GM10248 (cell line): ENCODE measurements around the gene ZMYM1.
"Not testable (repeated sequence)": the region's sequence is repeated elsewhere in the genome, so short reads cannot be mapped to it uniquely, and the experiment has no call there.

Experiments used
- CTCF ChIA-PET: fragments of 300-600 bp; sonication (Branson Sonifier 250); formaldehyde crosslinking; extraction: SDS; loops from one replicate; lab custom pipeline; 2021; ENCODE audit warnings: antibody characterized with exemption; lab: Yijun Ruan, JAX
- POLR2A ChIA-PET: fragments of 350-650 bp; sonication (Branson Sonifier 250); formaldehyde crosslinking; extraction: SDS; loops from one replicate; lab custom pipeline; 2020; ENCODE audit warnings: antibody characterized with exemption; lab: Yijun Ruan, JAX
- DNase-seq: peaks from one replicate; pipeline ENCODE4 v3.0.0; 2012; ENCODE audit errors: extremely low spot score
- TF ChIP-seq, protein P1 (sequence below): IDR thresholded peaks from 2 replicates; pipeline ENCODE4 v1.5.1; 2012; ENCODE audit warnings: mild to moderate bottlenecking, low read depth; ENCODE audit errors: extremely low read depth, missing control alignments, control extremely low read depth

The ZMYM1 gene

DNA sequence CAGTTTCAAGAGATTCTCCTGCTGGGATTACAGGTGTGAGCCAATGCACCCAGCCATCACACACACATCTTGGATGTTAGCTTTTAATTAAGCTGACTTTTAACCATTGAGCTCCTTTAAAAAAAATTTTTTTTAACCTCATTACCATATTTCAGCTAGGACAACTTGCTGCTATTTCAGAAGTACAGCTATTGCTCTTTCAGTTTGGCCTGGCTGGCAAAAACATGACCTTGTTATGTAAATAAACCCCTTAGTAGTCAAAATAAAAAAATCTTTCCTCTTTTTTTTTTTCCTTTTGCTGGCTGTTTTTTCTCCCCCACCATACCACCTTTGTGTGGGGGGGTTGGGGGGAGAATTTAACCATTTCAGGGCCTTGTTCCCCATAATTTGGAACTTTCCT is 49.9 kb downstream of the ZMYM1 start:
- POLR2A ChIA-PET, result no interaction called here
- DNase-seq, result no peak
- TF ChIP-seq, protein P1, sequence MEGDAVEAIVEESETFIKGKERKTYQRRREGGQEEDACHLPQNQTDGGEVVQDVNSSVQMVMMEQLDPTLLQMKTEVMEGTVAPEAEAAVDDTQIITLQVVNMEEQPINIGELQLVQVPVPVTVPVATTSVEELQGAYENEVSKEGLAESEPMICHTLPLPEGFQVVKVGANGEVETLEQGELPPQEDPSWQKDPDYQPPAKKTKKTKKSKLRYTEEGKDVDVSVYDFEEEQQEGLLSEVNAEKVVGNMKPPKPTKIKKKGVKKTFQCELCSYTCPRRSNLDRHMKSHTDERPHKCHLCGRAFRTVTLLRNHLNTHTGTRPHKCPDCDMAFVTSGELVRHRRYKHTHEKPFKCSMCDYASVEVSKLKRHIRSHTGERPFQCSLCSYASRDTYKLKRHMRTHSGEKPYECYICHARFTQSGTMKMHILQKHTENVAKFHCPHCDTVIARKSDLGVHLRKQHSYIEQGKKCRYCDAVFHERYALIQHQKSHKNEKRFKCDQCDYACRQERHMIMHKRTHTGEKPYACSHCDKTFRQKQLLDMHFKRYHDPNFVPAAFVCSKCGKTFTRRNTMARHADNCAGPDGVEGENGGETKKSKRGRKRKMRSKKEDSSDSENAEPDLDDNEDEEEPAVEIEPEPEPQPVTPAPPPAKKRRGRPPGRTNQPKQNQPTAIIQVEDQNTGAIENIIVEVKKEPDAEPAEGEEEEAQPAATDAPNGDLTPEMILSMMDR, result no peak
- CTCF ChIA-PET, result interaction anchor here (0.7 kb wide), 1 partner anchor 1175 kb away, joined by 4 read pairs; no protein-coding TSS in a partner anchor

- POLR2A ChIA-PET, result no interaction called here
- TF ChIP-seq, protein P1, result no peak
- DNase-seq, result no peak
- CTCF ChIA-PET, result no interaction called here
Measured at GRCh38 chr1:35136780-35137179, 57.6 kb downstream of the ZMYM1 start.

DNA sequence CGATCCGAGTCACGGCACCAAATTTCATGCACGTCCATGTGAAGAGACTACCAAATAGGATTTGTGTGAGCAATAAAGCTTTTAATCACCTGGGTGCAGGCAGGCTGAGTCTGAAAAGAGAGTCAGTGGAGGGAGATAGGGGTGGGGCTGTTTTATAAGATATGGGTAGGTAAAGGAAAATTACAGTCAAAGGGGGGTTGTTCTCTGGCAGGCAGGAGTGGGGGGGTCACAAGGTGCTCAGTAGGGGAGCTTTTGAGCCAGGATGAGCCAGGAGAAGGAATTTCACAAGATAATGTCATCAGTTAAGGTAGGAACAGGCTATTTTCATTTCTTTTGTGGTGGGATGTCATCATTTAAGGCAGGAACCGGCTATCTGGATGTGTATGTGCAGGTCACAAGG is 58.4 kb downstream of the ZMYM1 start:
- DNase-seq, POLR2A ChIA-PET, CTCF ChIA-PET: not testable (repeated sequence)

DNA sequence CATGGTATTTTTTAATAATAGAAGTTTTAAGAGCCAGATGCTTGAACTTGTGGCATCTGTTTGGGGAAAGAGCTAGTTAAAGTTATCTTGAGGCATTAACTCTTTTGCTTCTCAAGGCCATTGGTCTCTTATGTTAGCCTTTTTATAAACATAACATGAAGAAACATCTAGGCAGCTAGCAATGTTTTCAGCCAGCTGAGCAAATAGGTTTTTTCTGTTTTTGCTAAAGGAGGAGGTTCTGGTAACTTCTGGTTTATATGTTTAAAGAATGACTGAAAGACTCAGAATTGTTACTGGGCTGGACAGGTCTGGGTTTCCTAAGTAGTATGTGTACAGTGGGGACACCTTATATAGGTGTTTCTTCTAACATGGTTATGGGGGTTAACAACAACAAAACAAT is 63.1 kb downstream of the ZMYM1 start:
- POLR2A ChIA-PET, CTCF ChIA-PET: not testable (repeated sequence)

DNA sequence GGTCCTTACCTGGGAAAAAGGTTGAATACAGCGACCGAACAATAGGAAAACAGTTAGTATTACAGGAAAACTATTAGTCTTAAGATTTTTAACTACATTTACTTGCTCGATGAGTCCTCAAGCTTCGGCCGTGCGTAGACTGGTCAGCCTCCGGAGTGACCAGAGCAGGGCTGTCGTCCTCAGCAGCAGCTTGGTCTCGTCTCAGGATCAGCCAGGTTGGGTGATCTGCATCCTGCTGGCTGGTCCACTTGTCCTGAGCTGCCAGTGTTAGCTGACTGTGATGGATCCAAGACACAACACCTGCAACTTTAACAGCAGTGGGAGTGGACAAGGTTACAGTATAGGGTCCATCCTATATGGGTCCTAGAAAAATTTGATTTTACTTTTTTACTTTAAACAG is 63.5 kb downstream of the ZMYM1 start:
- DNase-seq, CTCF ChIA-PET, POLR2A ChIA-PET: not testable (repeated sequence)

More for the DNA sequence above, 63.1 kb downstream of the ZMYM1 start:
- not testable (repeated sequence) for DNase-seq

- CTCF ChIA-PET, result no interaction called here
- POLR2A ChIA-PET, result no interaction called here
- DNase-seq, result no peak
- TF ChIP-seq, protein P1, result no peak
Measured at GRCh38 chr1:35143737-35144508, 64.7 kb downstream of the ZMYM1 start.

GRCh38 chr1:35145892-35146549 is 66.8 kb downstream of the ZMYM1 start:
- CTCF ChIA-PET, POLR2A ChIA-PET, DNase-seq: not testable (repeated sequence)

DNA sequence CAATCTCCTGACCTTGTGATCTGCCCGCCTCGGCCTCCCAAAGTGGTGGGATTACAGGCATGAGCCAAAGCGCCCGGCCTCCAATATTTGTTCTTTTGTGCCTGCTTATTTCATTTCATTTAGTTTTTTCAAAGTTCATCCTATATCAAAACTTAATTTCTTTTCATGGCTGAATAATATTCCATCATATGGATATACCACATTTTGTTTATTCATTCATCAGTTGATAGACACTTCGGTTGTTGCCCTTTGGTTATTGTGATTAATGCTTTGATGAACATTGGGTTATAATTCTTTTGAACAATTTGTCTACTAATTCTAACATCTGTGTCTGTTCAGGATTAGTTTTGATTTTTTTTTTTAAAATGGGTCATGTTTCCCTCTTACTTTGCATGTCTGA is 72.0 kb downstream of the ZMYM1 start:
- CTCF ChIA-PET, result no interaction called here
- TF ChIP-seq, protein P1, result no peak
- no peak for DNase-seq
- POLR2A ChIA-PET, result no interaction called here
